ENCODE results near the gene SYNDIG1L.

- no peak for TF ChIP-seq EZH2 (IDR thresholded peaks at IDR 0.05; ENCODE audit: borderline replicate concordance, low read length)
- no peak for TF ChIP-seq CTCF (conservative IDR thresholded peaks at IDR 0.05 in 1 of 2, IDR thresholded peaks at IDR 0.05 in 1 of 2; ENCODE audit: extremely low read depth in 1 of 2, insufficient read depth in 1 of 2, low read depth in 1 of 2, low read length in 2 of 2)
Observed at GRCh38 chr14:74417201-74417600, 8.8 kb downstream of the SYNDIG1L start.
